Measurements from ENCODE around the gene CLSTN1. TPM values are rescaled to one million over a fixed set of nuclear protein-coding genes. Genes with fewer than 3 reads are reported as not detected.

The CLSTN1 gene
- total RNA-seq, 1 donor from 2014 or later: 136 TPM

- peak overlapping the region; percentile 57 for H3K27ac Mint-ChIP-seq
- no peak for DNase-seq (ENCODE audit: extremely low spot score, unreplicated experiment)
Observed at GRCh38 chr1:9845914-9846313, 22.1 kb upstream of the CLSTN1 start.

GRCh38 chr1:9844756-9845155 is 21.0 kb upstream of the CLSTN1 start:
- no peak overlapping the region for H3K27ac Mint-ChIP-seq
- no peak overlapping the region for H3K4me3 Mint-ChIP-seq
- TF ChIP-seq CTCF (conservative IDR thresholded peaks at IDR 0.05): no peak
- no peaks in the 10 kb centered on the region for H3K36me3 Mint-ChIP-seq
- peaks cover 23% of the 10 kb centered on the region for H3K4me1 Mint-ChIP-seq (ENCODE audit: unreplicated experiment)
- no peaks in the 10 kb centered on the region for H3K9me3 Mint-ChIP-seq
- DNase-seq (ENCODE audit: extremely low spot score, unreplicated experiment): no peak
- no peaks in the 10 kb centered on the region for H3K27me3 Mint-ChIP-seq

More at GRCh38 chr1:9845914-9846313, 22.1 kb upstream of the CLSTN1 start:
- no peaks in the 10 kb centered on the region for H3K36me3 Mint-ChIP-seq
- H3K4me3 Mint-ChIP-seq: no peak overlapping the region
- peaks cover 23% of the 10 kb centered on the region for H3K4me1 Mint-ChIP-seq (ENCODE audit: unreplicated experiment)
- TF ChIP-seq CTCF (conservative IDR thresholded peaks at IDR 0.05): no peak
- no peaks in the 10 kb centered on the region for H3K9me3 Mint-ChIP-seq
- no peaks in the 10 kb centered on the region for H3K27me3 Mint-ChIP-seq

GRCh38 chr1:9844106-9844505 is 20.3 kb upstream of the CLSTN1 start:
- H3K4me1 Mint-ChIP-seq (ENCODE audit: unreplicated experiment): peaks cover 23% of the 10 kb centered on the region
- no peak overlapping the region for H3K27ac Mint-ChIP-seq
- DNase-seq (ENCODE audit: extremely low spot score, unreplicated experiment): no peak
- no peak overlapping the region for H3K4me3 Mint-ChIP-seq
- no peaks in the 10 kb centered on the region for H3K36me3 Mint-ChIP-seq
- no peaks in the 10 kb centered on the region for H3K27me3 Mint-ChIP-seq
- no peak for TF ChIP-seq CTCF (conservative IDR thresholded peaks at IDR 0.05)
- H3K9me3 Mint-ChIP-seq: no peaks in the 10 kb centered on the region

GRCh38 chr1:9843576-9843945 is 19.8 kb upstream of the CLSTN1 start:
- Mint-ChIP-seq H3K9me3 (no peaks in the 10 kb centered on the region), H3K4me3 (no peak overlapping the region), H3K36me3 (no peaks in the 10 kb centered on the region), H3K27me3 (no peaks in the 10 kb centered on the region), H3K27ac (no peak overlapping the region), H3K4me1 (ENCODE audit: unreplicated experiment) (peaks cover 23% of the 10 kb centered on the region)
- TF ChIP-seq CTCF (conservative IDR thresholded peaks at IDR 0.05): no peak
- DNase-seq (ENCODE audit: extremely low spot score, unreplicated experiment): no peak

GRCh38 chr1:9842781-9843575 is 19.2 kb upstream of the CLSTN1 start:
- H3K27me3 Mint-ChIP-seq: no peaks in the 10 kb centered on the region
- no peaks in the 10 kb centered on the region for H3K9me3 Mint-ChIP-seq
- no peaks in the 10 kb centered on the region for H3K36me3 Mint-ChIP-seq
- no peak for TF ChIP-seq CTCF (conservative IDR thresholded peaks at IDR 0.05)
- DNase-seq (ENCODE audit: extremely low spot score, unreplicated experiment): no peak
- H3K4me1 Mint-ChIP-seq (ENCODE audit: unreplicated experiment): peaks cover 19% of the 10 kb centered on the region
- H3K27ac Mint-ChIP-seq: no peak overlapping the region
- H3K4me3 Mint-ChIP-seq: no peak overlapping the region
